ES-I3 (cell line): ENCODE results near the gene ABCA6.
"Not testable (repeated sequence)": the region's sequence is repeated elsewhere in the genome, so short reads cannot be mapped to it uniquely, and the experiment has no call there.

Experiments used
- H3K36me3 ChIP-seq: 2 replicates; pipeline ENCODE4 v1.6.1; 2013; ENCODE audit warnings: mild to moderate bottlenecking, low read length, control low read depth, moderate library complexity; ENCODE audit not compliant: insufficient read depth
- H3K4me1 ChIP-seq: 2 replicates; pipeline ENCODE4 v1.6.1; 2013; ENCODE audit warnings: mild to moderate bottlenecking, control low read depth, low read length; ENCODE audit not compliant: insufficient read depth
- H3K9ac ChIP-seq: 2 replicates; pipeline ENCODE4 v1.6.1; 2013; ENCODE audit warnings: low read depth, mild to moderate bottlenecking, low read length, moderate library complexity
- H3K9me3 ChIP-seq: 2 replicates; pipeline ENCODE4 v1.6.1; 2013; ENCODE audit warnings: mild to moderate bottlenecking, low read length, moderate library complexity; ENCODE audit not compliant: control insufficient read depth, insufficient read depth

Gene ABCA6

DNA sequence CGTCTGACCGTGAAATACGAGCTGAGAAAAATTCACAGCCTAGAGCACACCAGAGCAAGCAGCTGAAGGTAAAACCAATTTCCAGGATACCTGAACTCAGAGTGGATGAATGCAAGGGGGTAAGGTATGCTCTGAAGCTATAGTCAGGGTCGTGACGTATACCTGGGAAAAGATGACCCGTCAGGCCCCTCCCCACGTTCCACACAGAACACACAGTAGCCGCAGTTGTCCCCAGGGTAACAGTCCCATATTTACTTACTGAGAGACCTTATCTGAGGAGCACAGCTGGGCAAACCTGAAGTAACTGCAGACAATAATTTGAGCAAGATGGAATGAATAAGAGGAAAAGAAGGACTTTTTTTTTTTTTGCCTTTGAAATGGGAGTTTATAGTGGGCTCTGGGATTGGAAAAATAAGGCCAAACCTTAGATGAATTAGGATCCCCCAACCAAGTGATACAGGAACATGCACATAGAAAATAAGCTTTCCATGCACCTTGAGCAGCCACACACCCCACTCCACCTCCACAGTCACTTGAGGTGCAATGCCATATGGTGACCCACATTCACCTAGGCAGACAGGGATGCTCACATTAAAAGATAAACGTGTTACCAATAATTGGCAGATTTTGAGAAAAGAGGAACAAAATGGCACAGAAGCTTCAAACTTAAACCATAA is 38.0 kb downstream of the ABCA6 start:
- H3K9me3 ChIP-seq = no peaks in the 10 kb centered on the region
- no peak overlapping the region for H3K9ac ChIP-seq
- H3K36me3 ChIP-seq = no peaks in the 10 kb centered on the region
- no peaks in the 10 kb centered on the region for H3K4me1 ChIP-seq

- no peaks in the 10 kb centered on the region for H3K9me3 ChIP-seq
- H3K36me3 ChIP-seq = no peaks in the 10 kb centered on the region
- no peak overlapping the region for H3K9ac ChIP-seq
- H3K4me1 ChIP-seq = no peaks in the 10 kb centered on the region
Observed at GRCh38 chr17:69098625-69099024, 43.1 kb downstream of the ABCA6 start.

- Histone ChIP-seq H3K36me3 (no peaks in the 10 kb centered on the region), H3K9me3 (no peaks in the 10 kb centered on the region), H3K9ac (no peak overlapping the region), H3K4me1 (no peaks in the 10 kb centered on the region)
Observed at GRCh38 chr17:69096541-69096940, 45.2 kb downstream of the ABCA6 start.

DNA sequence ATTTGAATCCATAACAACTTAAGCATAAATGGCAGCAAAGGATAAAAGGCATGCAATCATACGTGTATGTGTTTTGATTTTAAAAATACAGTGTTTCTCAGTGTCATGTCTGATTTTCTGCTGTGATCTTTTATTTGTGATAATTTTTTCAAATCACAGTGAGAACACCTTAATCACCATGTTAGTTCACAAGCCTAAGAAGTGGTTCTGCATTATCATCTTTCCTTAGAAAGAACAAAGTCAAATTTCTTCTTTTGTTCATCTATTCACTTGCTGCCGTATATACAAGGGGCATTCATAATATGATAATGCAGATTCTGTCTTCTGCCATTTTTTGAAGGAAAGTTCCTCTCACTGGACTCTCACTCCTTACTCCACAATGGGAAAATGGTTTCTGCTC is 47.7 kb downstream of the ABCA6 start:
- no peak overlapping the region for H3K9ac ChIP-seq
- H3K4me1 ChIP-seq = no peaks in the 10 kb centered on the region
- no peaks in the 10 kb centered on the region for H3K36me3 ChIP-seq

DNA sequence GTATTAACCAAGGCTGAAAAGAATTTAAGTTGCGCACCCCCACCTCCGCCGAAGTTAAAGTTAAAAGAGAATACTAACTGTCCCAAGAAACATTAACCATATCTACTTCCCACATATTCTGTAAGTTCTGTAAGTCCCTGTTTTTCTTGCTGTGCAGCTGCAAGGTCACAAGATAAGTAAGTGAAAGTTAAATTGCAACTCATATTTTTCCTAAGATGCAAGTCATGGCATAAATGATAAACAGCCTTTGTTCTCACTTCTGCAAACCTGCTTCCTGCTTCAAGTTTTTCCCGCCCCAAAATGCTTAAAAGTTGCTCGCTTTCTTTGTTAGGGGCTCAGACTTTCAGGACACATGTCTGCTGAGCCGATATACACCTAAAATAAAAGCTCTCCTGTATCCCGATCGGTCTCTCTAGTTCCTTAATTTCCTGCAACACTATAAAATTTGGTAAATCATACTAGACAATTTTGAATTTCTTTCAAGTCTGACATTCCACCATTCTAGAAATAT is 48.4 kb downstream of the ABCA6 start:
- Histone ChIP-seq H3K9ac (no peak overlapping the region), H3K9me3 (no peaks in the 10 kb centered on the region), H3K36me3 (no peaks in the 10 kb centered on the region), H3K4me1 (no peaks in the 10 kb centered on the region)

More for the DNA sequence above, 47.7 kb downstream of the ABCA6 start:
- H3K9me3 ChIP-seq = no peaks in the 10 kb centered on the region

DNA sequence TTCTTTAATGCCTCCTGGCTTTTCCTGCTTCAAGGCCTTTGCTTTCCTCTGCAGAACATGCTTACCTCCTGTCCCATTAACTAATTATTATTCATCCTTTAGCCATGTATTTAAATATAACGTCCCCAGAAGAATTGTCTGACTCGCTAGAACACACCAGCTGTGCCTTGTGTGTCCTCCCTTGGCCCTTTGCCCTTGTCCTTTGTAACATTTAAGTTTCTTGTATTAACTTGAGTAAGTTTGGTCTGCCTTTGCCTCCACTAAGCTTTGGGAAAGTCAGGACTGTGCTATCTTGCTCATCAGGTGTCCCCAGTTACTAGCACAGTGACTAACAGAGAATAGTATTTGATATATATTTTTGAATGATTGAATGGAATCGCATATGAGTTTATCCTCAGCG is 51.3 kb downstream of the ABCA6 start:
- Histone ChIP-seq H3K36me3 (no peaks in the 10 kb centered on the region), H3K9me3 (no peaks in the 10 kb centered on the region), H3K9ac (no peak overlapping the region), H3K4me1 (no peaks in the 10 kb centered on the region)

- Histone ChIP-seq H3K4me1 (no peaks in the 10 kb centered on the region), H3K9ac (no peak overlapping the region), H3K9me3 (no peaks in the 10 kb centered on the region), H3K36me3 (no peaks in the 10 kb centered on the region)
Observed at GRCh38 chr17:69088643-69089200, 53.0 kb downstream of the ABCA6 start.

DNA sequence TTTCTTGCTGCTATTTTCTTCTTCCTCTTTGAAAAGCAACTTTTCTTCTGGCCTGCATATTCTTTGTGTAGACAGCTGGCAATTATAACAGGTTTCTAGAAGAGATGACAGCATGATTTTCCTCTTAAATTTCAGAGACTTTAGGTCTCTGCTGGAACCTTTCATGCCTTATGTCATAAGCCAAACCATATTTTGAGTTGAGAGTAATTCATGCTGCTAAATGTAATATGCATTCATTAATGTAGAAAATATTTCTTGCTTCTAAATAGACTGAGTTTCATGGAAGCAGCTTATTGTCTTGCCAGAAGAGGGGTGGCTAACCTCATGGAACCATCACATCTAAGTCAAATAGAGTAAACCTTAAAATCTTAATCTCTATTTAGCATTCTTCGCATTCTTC is 55.1 kb downstream of the ABCA6 start:
- Histone ChIP-seq H3K36me3 (no peaks in the 10 kb centered on the region), H3K4me1 (no peaks in the 10 kb centered on the region), H3K9ac (no peak overlapping the region), H3K9me3 (0 out of 2 replicates have a peak, but pooled peaks cover 4% of the 10 kb centered on the region)

DNA sequence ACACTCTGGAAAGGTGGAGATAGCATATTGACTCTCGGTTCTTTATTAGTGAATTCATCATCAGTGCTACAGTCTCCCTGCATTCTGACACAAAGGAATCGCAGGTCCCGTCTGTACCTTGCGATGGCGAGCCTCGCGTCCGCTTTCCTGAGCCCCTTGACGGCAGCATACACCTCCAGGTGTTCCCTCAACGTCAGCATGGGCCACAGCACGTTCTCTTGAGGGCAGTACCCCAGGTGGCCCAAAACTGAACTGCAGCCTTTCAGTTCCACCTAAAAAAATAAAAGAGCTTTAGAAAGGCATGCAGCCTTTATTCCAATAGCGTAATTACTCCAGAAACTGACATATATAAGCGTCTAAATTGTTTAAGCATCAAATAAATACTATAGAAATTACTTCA is 56.8 kb downstream of the ABCA6 start:
- H3K36me3 ChIP-seq = no peaks in the 10 kb centered on the region
- H3K4me1 ChIP-seq = no peaks in the 10 kb centered on the region
- H3K9me3 ChIP-seq = 0 out of 2 replicates have a peak, but pooled peaks cover 4% of the 10 kb centered on the region
- H3K9ac ChIP-seq = no peak overlapping the region

DNA sequence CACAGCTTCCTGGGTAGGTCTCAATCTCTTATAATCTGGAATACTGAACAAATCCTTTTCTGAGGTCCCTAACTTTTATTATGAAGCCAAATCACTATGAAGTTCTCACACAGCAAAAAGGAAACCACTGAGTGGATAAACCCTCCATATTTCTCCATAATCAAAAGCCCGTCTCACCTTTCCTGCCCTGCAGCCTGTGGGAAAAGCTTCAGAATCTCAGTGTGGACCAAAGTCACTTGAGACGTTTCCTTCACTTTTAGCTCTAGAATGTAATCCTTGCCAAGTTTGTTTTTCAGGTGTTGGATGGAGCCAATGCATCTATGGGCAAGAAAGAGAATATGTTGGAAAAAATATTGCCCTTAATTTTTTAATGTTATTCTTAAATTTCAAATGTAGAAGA is 59.0 kb downstream of the ABCA6 start:
- no peak overlapping the region for H3K9ac ChIP-seq
- H3K36me3 ChIP-seq = no peaks in the 10 kb centered on the region
- H3K9me3 ChIP-seq = 0 out of 2 replicates have a peak, but pooled peaks cover 4% of the 10 kb centered on the region
- no peaks in the 10 kb centered on the region for H3K4me1 ChIP-seq

GRCh38 chr17:69078864-69079263 is 62.8 kb downstream of the ABCA6 start:
- Histone ChIP-seq H3K9ac (no peak overlapping the region), H3K4me1 (no peaks in the 10 kb centered on the region), H3K36me3 (no peaks in the 10 kb centered on the region), H3K9me3 (0 out of 2 replicates have a peak, but pooled peaks cover 7% of the 10 kb centered on the region)

DNA sequence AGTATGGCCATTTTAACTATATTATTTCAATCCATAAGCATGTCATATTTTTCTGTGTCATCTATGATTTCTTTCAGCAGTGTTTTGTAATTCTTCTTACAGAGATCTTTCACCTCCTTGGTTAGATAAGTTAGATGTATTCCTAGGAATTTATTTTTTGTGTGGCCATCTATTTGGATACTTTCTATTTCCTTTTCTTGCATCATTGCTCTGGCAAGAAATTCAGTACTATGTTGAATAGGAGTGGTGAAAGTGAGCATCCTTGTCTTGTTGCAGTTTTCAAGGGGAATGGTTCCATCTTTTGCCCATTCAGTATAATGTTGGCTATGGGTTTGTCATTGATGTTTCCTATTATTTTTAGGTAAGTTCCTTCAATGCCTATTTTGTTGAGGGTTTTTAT is 65.9 kb downstream of the ABCA6 start:
- Histone ChIP-seq H3K9ac (no peak overlapping the region), H3K4me1 (no peaks in the 10 kb centered on the region), H3K36me3 (no peaks in the 10 kb centered on the region), H3K9me3 (0 out of 2 replicates have a peak, but pooled peaks cover 3% of the 10 kb centered on the region)

- not testable (repeated sequence) for H3K9ac ChIP-seq, H3K4me1 ChIP-seq, H3K9me3 ChIP-seq, H3K36me3 ChIP-seq
Observed at GRCh38 chr17:69073392-69073791, 68.3 kb downstream of the ABCA6 start.

DNA sequence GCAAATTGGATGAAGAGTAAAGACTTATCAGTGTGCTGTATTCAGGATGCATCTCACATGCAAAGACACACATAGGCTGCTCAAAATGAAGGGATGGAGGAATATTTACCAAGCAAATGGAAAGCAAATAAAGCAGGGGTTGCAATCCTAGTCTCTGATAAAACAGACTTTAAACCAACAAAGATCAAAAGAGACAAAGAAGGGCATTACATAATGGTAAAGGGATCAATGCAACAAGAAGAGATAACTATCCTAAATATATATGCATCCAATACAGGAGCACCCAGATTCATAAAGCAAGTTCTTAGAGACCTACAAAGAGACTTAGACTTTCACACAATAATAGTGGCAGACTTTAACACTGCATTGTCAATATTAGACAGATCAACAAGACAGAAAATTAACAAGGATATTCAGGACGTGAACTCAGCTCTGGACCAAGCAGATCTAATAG is 68.9 kb downstream of the ABCA6 start:
- H3K9me3 ChIP-seq = not testable (repeated sequence)

DNA sequence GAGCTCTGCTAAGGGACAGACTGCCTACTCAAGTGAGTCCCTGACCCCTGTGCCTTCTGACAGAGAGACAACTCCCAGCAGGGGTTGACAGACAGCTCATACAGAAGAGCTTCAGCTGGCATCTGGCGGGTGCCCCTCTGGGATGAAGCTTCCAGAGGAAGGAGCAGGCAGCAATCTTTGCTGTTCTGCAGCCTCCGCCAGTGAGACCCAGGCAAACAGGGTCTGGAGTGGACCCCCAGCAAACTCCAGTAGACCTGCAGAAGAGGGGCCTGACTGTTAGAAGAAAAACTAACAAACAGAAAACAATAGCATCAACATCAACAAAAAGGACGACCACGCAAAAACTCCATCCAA is 70.5 kb downstream of the ABCA6 start:
- not testable (repeated sequence) for H3K9ac ChIP-seq, H3K9me3 ChIP-seq, H3K36me3 ChIP-seq, H3K4me1 ChIP-seq

More for the DNA sequence above, 68.9 kb downstream of the ABCA6 start:
- not testable (repeated sequence) for H3K9ac ChIP-seq, H3K36me3 ChIP-seq, H3K4me1 ChIP-seq
